Measurements from ENCODE around the gene BCL11A.

- TF ChIP-seq CTCF (IDR thresholded peaks at IDR 0.05): no peak
- no peak for TF ChIP-seq POLR2AphosphoS5 (IDR thresholded peaks at IDR 0.05)
These were observed 74.0 kb downstream of the BCL11A start for GRCh38 chr2:60479226-60480088.
